ENCODE data around the gene SLC38A6. TPM values are rescaled to one million over a fixed set of nuclear protein-coding genes. Genes with fewer than 3 reads are reported as not detected.

The SLC38A6 gene
- total RNA-seq, 1 experiment from 2014 or later, result 6.0 TPM

GRCh38 chr14:61074852-61075251 lies 93.8 kb downstream of the SLC38A6 start:
- Histone ChIP-seq H2BK5ac (ENCODE audit: insufficient read length, low read length) (no peak overlapping the region), H2BK12ac (ENCODE audit: insufficient read length, low read depth, low read length) (no peak overlapping the region), H3K4me1 (ENCODE audit: insufficient read depth, low read length) (no peaks in the 10 kb centered on the region), H3K56ac (ENCODE audit: insufficient read length, low read depth, low read length) (no peak overlapping the region), H2AFZ (ENCODE audit: low read length) (no peak overlapping the region), H4K8ac (replicated peaks; ENCODE audit: insufficient read length, low read depth, low read length) (no peak overlapping the region), H3K27me3 (ENCODE audit: insufficient read depth, low read length) (no peaks in the 10 kb centered on the region), H3K18ac (ENCODE audit: insufficient read length, low read depth, low read length) (no peak overlapping the region), H4K20me1 (ENCODE audit: control insufficient read depth, insufficient read depth, insufficient read length) (no peaks in the 10 kb centered on the region), H3K23ac (ENCODE audit: insufficient read length, low read depth, low read length) (no peak overlapping the region), H2BK20ac (ENCODE audit: low read depth, low read length, poor library complexity, severe bottlenecking) (no peak overlapping the region), H3K79me2 (ENCODE audit: insufficient read depth, low read length) (no peaks in the 10 kb centered on the region), H3K4me2 (ENCODE audit: insufficient read depth, insufficient read length, low read length) (no peak overlapping the region), H3K23me2 (ENCODE audit: insufficient read length, low read depth, low read length, poor library complexity, severe bottlenecking) (no peaks in the 10 kb centered on the region), H2AK5ac (ENCODE audit: insufficient read length, low read length) (no peak overlapping the region), H3K79me1 (ENCODE audit: insufficient read depth, low read depth, low read length, poor library complexity, severe bottlenecking) (no peaks in the 10 kb centered on the region), H3T11ph (ENCODE audit: low read length) (no peak overlapping the region), H3K4ac (ENCODE audit: low read depth, low read length) (no peak overlapping the region), H4K91ac (ENCODE audit: insufficient read length, low read depth, low read length) (no peak overlapping the region), H3K9ac (ENCODE audit: extremely low read depth, insufficient read length, low read length) (no peak overlapping the region), H2BK15ac (ENCODE audit: low read depth, low read length) (no peak overlapping the region), H4K5ac (ENCODE audit: insufficient read length, low read depth, low read length) (no peak overlapping the region), H3K14ac (ENCODE audit: insufficient read depth, low read length) (no peak overlapping the region), H3K27ac (ENCODE audit: insufficient read length, low read depth, low read length) (no peak overlapping the region), H2BK120ac (ENCODE audit: low read depth, low read length, poor library complexity, severe bottlenecking) (no peak overlapping the region), H3K9me3 (ENCODE audit: control insufficient read depth, low read depth, low read length) (no peaks in the 10 kb centered on the region)
- WGBS (ENCODE audit: extremely low coverage, insufficient read length, low lambda C conversion rate), result no CpG with 5 or more reads among the region's 3 CpGs
- no peak for TF ChIP-seq CTCF (conservative IDR thresholded peaks at IDR 0.05)
- no peak for DNase-seq
- Mint-ChIP-seq H3K4me3 (no peak overlapping the region), H3K36me3 (ENCODE audit: insufficient read depth in 1 of 3, low read depth in 3 of 3) (peaks cover 0 to 5% (median 2%) of the 10 kb centered on the region in 3 experiments; a peak in 2 of 7 replicates), H3K9me3 (no peaks in the 10 kb centered on the region; a peak in 1 of 5 replicates), H3K27me3 (ENCODE audit: low read depth) (no peaks in the 10 kb centered on the region), H3K4me1 (peaks cover 3% of the 10 kb centered on the region in 2 experiments; a peak in 3 of 4 replicates), H3K27ac (peak overlapping the region in 1 of 3 experiments; percentile 57; a peak in 1 of 7 replicates)
